Loucy (cell line): ENCODE results near the gene ERCC1.

ENCODE experiments used
- CTCF ChIP-seq: fragments of 200-600 bp; sonication (generic); conservative IDR thresholded peaks from 2 replicates; pipeline ENCODE4 v1.5.1; 2014; ENCODE audit warnings: mild to moderate bottlenecking, antibody characterized with exemption, low read length
- EZH2phosphoT487 ChIP-seq: fragments of 200-600 bp; IDR thresholded peaks from 2 replicates; pipeline ENCODE4 v1.6.1; 2018; ENCODE audit warnings: antibody characterized with exemption, mild to moderate bottlenecking, moderate library complexity, borderline replicate concordance

- TF ChIP-seq CTCF (no peak), EZH2phosphoT487 (no peak)
These were observed 46.4 kb upstream of the ERCC1 start for GRCh38 chr19:45469945-45470761.
